ENCODE data around the gene KIAA1755. TPM values are rescaled to one million over a fixed set of nuclear protein-coding genes. Genes with fewer than 3 reads are reported as not detected.

KIAA1755 gene
- polyA plus RNA-seq, 1 experiment = 2.9 TPM

DNA sequence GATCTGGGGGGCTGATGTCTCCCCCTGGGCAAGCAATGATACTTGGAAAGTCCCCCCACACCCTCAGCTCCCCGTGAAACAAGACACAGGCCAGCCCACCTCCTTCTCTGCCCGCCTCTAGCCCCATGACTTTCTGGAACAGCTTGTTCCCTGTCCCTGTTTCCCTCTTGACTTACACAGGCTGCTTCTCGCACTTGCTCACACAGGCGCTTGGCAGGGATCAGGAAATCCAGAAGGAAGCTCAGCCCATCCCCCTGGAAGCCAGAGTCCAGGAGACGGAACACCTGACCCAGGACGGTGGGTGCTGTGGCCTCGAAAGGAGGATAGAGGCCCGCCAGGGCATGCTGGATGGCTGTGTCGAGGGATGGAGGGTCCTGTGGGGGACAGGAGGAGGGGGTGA lies 14.8 kb downstream of the KIAA1755 start:
- no peak for TF ChIP-seq CTCF (IDR thresholded peaks at IDR 0.05; ENCODE audit: low read depth, low read length)
- peaks cover 28% of the 10 kb centered on the region for H3K9me3 ChIP-seq (ENCODE audit: control insufficient read depth, insufficient read depth, low read length)
- CTCF ChIA-PET = no interaction called here
- POLR2A ChIA-PET = no interaction called here
- no peaks in the 10 kb centered on the region for H3K27me3 ChIP-seq (ENCODE audit: control insufficient read depth, insufficient read depth, low read length)
- DNase-seq (ENCODE audit: low read depth, low spot score) = no peak
- H3K27ac ChIP-seq (ENCODE audit: low read depth, low read length) = no peak overlapping the region
- H3K4me3 ChIP-seq (ENCODE audit: low read depth, low read length) = no peak overlapping the region

GRCh38 chr20:38243709-38244020 lies 16.9 kb downstream of the KIAA1755 start:
- no peak for DNase-seq (ENCODE audit: low read depth, low spot score)
- Histone ChIP-seq H3K9me3 (ENCODE audit: control insufficient read depth, insufficient read depth, low read length) (peaks cover 37% of the 10 kb centered on the region), H3K27me3 (ENCODE audit: control insufficient read depth, insufficient read depth, low read length) (no peaks in the 10 kb centered on the region), H3K27ac (ENCODE audit: low read depth, low read length) (no peak overlapping the region), H3K4me3 (ENCODE audit: low read depth, low read length) (no peak overlapping the region)
- no peak for TF ChIP-seq CTCF (IDR thresholded peaks at IDR 0.05; ENCODE audit: low read depth, low read length)
- ChIA-PET POLR2A (no interaction called here), CTCF (interaction anchor here (0.6 to 2.0 kb wide), 4 partner anchors 20 to 166 kb away, joined by 4 to 7 read pairs (median 4); no protein-coding TSS in a partner anchor)

- H3K27me3 ChIP-seq (ENCODE audit: control insufficient read depth, insufficient read depth, low read length) = no peaks in the 10 kb centered on the region
- peaks cover 37% of the 10 kb centered on the region for H3K9me3 ChIP-seq (ENCODE audit: control insufficient read depth, insufficient read depth, low read length)
- peak; percentile 41 for TF ChIP-seq CTCF (IDR thresholded peaks at IDR 0.05; ENCODE audit: low read depth, low read length)
- H3K27ac ChIP-seq (ENCODE audit: low read depth, low read length) = no peak overlapping the region
- ChIA-PET POLR2A (no interaction called here), CTCF (interaction anchor here (0.7 to 2.0 kb wide), 3 partner anchors 13 to 21 kb away, joined by 3 to 7 read pairs (median 3); no protein-coding TSS in a partner anchor)
- no peak for DNase-seq (ENCODE audit: low read depth, low spot score)
- H3K4me3 ChIP-seq (ENCODE audit: low read depth, low read length) = no peak overlapping the region
Measured at GRCh38 chr20:38242848-38243708, 17.5 kb downstream of the KIAA1755 start.

- peaks cover 37% of the 10 kb centered on the region for H3K9me3 ChIP-seq (ENCODE audit: control insufficient read depth, insufficient read depth, low read length)
- POLR2A ChIA-PET = no interaction called here
- TF ChIP-seq CTCF (IDR thresholded peaks at IDR 0.05; ENCODE audit: low read depth, low read length) = no peak
Measured at GRCh38 chr20:38241201-38241600, 19.3 kb downstream of the KIAA1755 start.

DNA sequence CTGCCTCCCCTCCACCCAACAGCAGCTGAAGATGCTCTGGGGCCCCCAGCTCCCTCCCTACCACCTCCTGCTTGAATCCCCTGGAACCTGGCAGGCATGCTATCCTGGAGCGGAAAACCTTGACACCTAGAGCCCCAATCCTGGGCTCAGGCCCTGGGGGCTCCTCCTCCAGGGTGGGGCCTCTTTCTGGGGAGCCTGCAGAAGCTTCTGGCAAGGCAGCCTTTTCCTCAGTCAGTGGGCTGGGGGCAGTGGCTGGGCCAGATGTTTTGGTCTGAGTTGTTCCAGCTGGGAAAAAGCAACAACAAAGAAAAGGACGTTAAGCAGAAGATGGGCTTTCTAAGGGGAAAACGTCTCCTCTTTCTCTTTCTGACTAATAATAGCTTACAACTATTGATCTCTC lies 21.1 kb downstream of the KIAA1755 start:
- Histone ChIP-seq H3K27ac (ENCODE audit: low read depth, low read length) (no peak overlapping the region), H3K9me3 (ENCODE audit: control insufficient read depth, insufficient read depth, low read length) (peaks cover 33% of the 10 kb centered on the region), H3K4me3 (ENCODE audit: low read depth, low read length) (no peak overlapping the region), H3K27me3 (ENCODE audit: control insufficient read depth, insufficient read depth, low read length) (no peaks in the 10 kb centered on the region)
- no peak for DNase-seq (ENCODE audit: low read depth, low spot score)
- TF ChIP-seq CTCF (IDR thresholded peaks at IDR 0.05; ENCODE audit: low read depth, low read length) = no peak
- CTCF ChIA-PET = interaction anchor here (0.6 to 1.2 kb wide), 6 partner anchors 9 to 247 kb away, joined by 3 to 5 read pairs (median 4); no protein-coding TSS in a partner anchor
- POLR2A ChIA-PET = no interaction called here

More at GRCh38 chr20:38241201-38241600, 19.3 kb downstream of the KIAA1755 start:
- CTCF ChIA-PET = no interaction called here
- Histone ChIP-seq H3K4me3 (ENCODE audit: low read depth, low read length) (no peak overlapping the region), H3K27ac (ENCODE audit: low read depth, low read length) (no peak overlapping the region), H3K27me3 (ENCODE audit: control insufficient read depth, insufficient read depth, low read length) (no peaks in the 10 kb centered on the region)
- no peak for DNase-seq (ENCODE audit: low read depth, low spot score)
